ENCODE results near the gene TRIM29. TPM values are rescaled to one million over a fixed set of nuclear protein-coding genes. Genes with fewer than 3 reads are reported as not detected.

Gene TRIM29
- total and polyA plus RNA-seq, 2 of the 13 experiments (the other 11 are each of a cell fraction or from before 2014, with no cell fraction given), result 0.86 TPM

DNA sequence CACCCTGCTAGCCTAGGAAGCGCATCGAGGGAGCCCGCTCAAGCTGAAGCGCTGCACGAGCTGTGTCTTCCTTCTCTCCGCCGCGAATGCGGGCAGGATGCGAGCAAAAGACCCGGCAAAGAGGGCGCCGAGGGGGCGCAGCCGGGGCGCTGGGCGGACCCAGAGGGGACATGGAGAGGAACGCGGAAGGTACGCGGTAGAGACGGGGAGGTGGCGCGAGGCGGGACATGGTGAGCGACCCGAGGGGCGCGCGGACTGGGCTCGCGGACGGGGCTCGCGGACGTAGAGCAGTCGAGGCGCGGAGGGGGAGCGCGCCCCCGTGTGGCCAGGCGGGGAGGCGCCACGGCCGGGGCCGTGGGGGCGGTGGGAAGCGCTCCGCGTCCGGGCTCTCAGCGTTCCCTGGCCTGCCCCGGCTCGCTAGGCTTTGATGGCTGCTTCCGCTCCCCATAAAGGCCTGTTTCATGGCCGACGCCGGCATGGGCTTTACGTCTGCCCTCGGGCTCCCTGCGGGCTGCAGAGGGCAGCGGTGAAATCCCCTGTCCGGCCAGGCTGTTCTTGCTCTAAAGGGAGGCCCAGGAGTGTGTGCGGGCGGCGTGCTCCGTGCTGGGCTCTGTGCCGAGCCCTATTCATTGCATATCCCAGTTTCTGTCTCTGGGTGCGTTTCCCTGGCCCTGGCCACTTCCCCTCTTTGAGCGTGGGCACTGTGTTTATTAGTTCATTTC, 31.2 kb upstream of the TRIM29 start (continued):
- TF ChIP-seq IKZF5 (CRISPR knock-in tag; IDR thresholded peaks at IDR 0.05), result no peak
- TF ChIP-seq, protein P1, sequence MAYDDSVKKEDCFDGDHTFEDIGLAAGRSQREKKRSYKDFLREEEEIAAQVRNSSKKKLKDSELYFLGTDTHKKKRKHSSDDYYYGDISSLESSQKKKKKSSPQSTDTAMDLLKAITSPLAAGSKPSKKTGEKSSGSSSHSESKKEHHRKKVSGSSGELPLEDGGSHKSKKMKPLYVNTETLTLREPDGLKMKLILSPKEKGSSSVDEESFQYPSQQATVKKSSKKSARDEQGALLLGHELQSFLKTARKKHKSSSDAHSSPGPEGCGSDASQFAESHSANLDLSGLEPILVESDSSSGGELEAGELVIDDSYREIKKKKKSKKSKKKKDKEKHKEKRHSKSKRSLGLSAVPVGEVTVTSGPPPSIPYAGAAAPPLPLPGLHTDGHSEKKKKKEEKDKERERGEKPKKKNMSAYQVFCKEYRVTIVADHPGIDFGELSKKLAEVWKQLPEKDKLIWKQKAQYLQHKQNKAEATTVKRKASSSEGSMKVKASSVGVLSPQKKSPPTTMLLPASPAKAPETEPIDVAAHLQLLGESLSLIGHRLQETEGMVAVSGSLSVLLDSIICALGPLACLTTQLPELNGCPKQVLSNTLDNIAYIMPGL (CRISPR knock-in tag; IDR thresholded peaks at IDR 0.05; ENCODE audit: borderline replicate concordance in 1 of 2, low read depth in 1 of 2), result peak; percentile 50 to 85; a peak in 3 of 4 replicates
- peak; percentile 71 for TF ChIP-seq ZFY (CRISPR knock-in tag; IDR thresholded peaks at IDR 0.05)
- no peak for TF ChIP-seq RFXANK (CRISPR knock-in tag; IDR thresholded peaks at IDR 0.05)
- TF ChIP-seq ZMAT5 (CRISPR knock-in tag; IDR thresholded peaks at IDR 0.05; ENCODE audit: borderline replicate concordance, low read depth), result no peak
- TF ChIP-seq FOXA1 (IDR thresholded peaks at IDR 0.05), result no peak
- no peak for TF ChIP-seq FOXA1 (CRISPR knock-in tag; IDR thresholded peaks at IDR 0.05)
- TF ChIP-seq CCDC6 (CRISPR knock-in tag; IDR thresholded peaks at IDR 0.05), result no peak
- TF ChIP-seq BATF2 (CRISPR knock-in tag; IDR thresholded peaks at IDR 0.05), result no peak
- TF ChIP-seq ZNF75D (CRISPR knock-in tag; IDR thresholded peaks at IDR 0.05; ENCODE audit: borderline replicate concordance), result no peak
- no peak for TF ChIP-seq GRHL1 (CRISPR knock-in tag; conservative IDR thresholded peaks at IDR 0.05)
- TF ChIP-seq ZNF619 (CRISPR knock-in tag; IDR thresholded peaks at IDR 0.05), result no peak
- no peak for TF ChIP-seq ZNF891 (CRISPR knock-in tag; IDR thresholded peaks at IDR 0.05)
- no peak for TF ChIP-seq MED8 (CRISPR knock-in tag; IDR thresholded peaks at IDR 0.05; ENCODE audit: insufficient replicate concordance)
- no peak for TF ChIP-seq YY1 (IDR thresholded peaks at IDR 0.05; ENCODE audit: insufficient read depth, insufficient replicate concordance, low read depth, low read length)
- TF ChIP-seq, protein P2, sequence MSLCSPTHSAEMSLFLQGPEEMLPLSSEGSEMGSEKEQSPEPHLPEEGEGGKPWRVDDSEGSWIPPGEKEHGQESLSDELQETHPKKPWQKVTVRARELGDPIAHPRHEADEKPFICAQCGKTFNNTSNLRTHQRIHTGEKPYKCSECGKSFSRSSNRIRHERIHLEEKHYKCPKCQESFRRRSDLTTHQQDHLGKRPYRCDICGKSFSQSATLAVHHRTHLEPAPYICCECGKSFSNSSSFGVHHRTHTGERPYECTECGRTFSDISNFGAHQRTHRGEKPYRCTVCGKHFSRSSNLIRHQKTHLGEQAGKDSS (CRISPR knock-in tag; IDR thresholded peaks at IDR 0.05; ENCODE audit: borderline replicate concordance, low read depth), result 0 out of 2 replicates have a peak, but pooled peaks have one; percentile 23
- TF ChIP-seq, protein P3, sequence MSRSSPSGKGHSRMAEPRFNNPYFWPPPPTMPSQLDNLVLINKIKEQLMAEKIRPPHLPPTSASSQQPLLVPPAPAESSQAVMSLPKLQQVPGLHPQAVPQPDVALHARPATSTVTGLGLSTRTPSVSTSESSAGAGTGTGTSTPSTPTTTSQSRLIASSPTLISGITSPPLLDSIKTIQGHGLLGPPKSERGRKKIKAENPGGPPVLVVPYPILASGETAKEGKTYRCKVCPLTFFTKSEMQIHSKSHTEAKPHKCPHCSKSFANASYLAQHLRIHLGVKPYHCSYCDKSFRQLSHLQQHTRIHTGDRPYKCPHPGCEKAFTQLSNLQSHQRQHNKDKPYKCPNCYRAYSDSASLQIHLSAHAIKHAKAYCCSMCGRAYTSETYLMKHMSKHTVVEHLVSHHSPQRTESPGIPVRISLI (CRISPR knock-in tag; IDR thresholded peaks at IDR 0.05; ENCODE audit: borderline replicate concordance), result 0 out of 2 replicates have a peak, but pooled peaks have one; percentile 13
- TF ChIP-seq PCBP2 (optimal IDR thresholded peaks at IDR 0.05; ENCODE audit: low read depth, low read length, poor library complexity, severe bottlenecking), result no peak
- no peak for TF ChIP-seq FOXM1 (CRISPR knock-in tag; IDR thresholded peaks at IDR 0.05)
- TF ChIP-seq BORCS8-MEF2B (CRISPR knock-in tag; IDR thresholded peaks at IDR 0.05), result 0 out of 2 replicates have a peak, but pooled peaks have one; percentile 48
- no peak for TF ChIP-seq ZIK1 (CRISPR knock-in tag; IDR thresholded peaks at IDR 0.05; ENCODE audit: borderline replicate concordance, low read depth)
- no peak for TF ChIP-seq GATAD2A (CRISPR knock-in tag; IDR thresholded peaks at IDR 0.05)

All from HepG2 (cell line).